Measurements from ENCODE around the gene SAMD8. TPM values are rescaled to one million over a fixed set of nuclear protein-coding genes. Genes with fewer than 3 reads are reported as not detected.
"Not testable (repeated sequence)": the region's sequence is repeated elsewhere in the genome, so short reads cannot be mapped to it uniquely, and the experiment has no call there.

SAMD8 gene
- total and polyA plus RNA-seq, 7 donors, result 10.8 to 44.2 (median 35.1) TPM

- DNase-seq (no peak), ATAC-seq (peak in 3 of 4 donors; percentile 31 to 41 (median 31))
- WGBS, 3 donors, result 51 to 75% (median 53%) methylated on average over 2 of the region's 2 CpGs
- Histone ChIP-seq H3K4me3 (peak overlapping the region; percentile 88), H3K4me1 (peaks cover 81% of the 10 kb centered on the region), H3K27me3 (ENCODE audit: insufficient read depth in 3 of 3, low read length in 2 of 3) (no peaks in the 10 kb centered on the region), H3K9me3 (no peaks in the 10 kb centered on the region), H3K27ac (peak overlapping the region; percentile 99), H3K36me3 (ENCODE audit: insufficient read depth in 1 of 2, low read depth in 1 of 2) (no peaks in the 10 kb centered on the region)
- TF ChIP-seq CTCF (IDR thresholded peaks at IDR 0.05), result no peak
- intact Hi-C loops (cut with DNase I), result loop anchor here in 1 of 2 donors (5.0 kb wide), 1 partner anchor 42 kb away; no protein-coding TSS in a partner anchor
Measured at GRCh38 chr10:75115137-75115536, 3.7 kb downstream of the SAMD8 start.

GRCh38 chr10:75116941-75117775 lies 5.7 kb downstream of the SAMD8 start:
- not testable (repeated sequence) for H3K9me3 ChIP-seq; H3K27me3 ChIP-seq (ENCODE audit: insufficient read depth in 3 of 3, low read length in 2 of 3); H3K36me3 ChIP-seq (ENCODE audit: insufficient read depth in 1 of 2, low read depth in 1 of 2); DNase-seq; H3K4me3 ChIP-seq
- intact Hi-C loops (cut with DNase I), result loop anchor here in 1 of 2 donors (5.0 kb wide), 1 partner anchor 40 kb away; no protein-coding TSS in a partner anchor
- Histone ChIP-seq H3K4me1 (peaks cover 90% of the 10 kb centered on the region), H3K27ac (peak overlapping the region; percentile 99)
- ATAC-seq, result peak in 3 of 4 donors; percentile 44 to 55 (median 49)
- 85 to 94% (median 88%) methylated on average over 15 of the region's 15 CpGs for WGBS, 3 donors

GRCh38 chr10:75117995-75118394 lies 6.5 kb downstream of the SAMD8 start:
- peaks cover 93% of the 10 kb centered on the region for H3K4me1 ChIP-seq
- ATAC-seq, result no peak

GRCh38 chr10:75119444-75120066 lies 8.1 kb downstream of the SAMD8 start:
- DNase-seq; H3K9me3 ChIP-seq; H3K36me3 ChIP-seq (ENCODE audit: insufficient read depth in 1 of 2, low read depth in 1 of 2); ATAC-seq; H3K4me3 ChIP-seq; H3K27me3 ChIP-seq (ENCODE audit: insufficient read depth in 3 of 3, low read length in 2 of 3): not testable (repeated sequence)
- Histone ChIP-seq H3K27ac (peak overlapping the region; percentile 99), H3K4me1 (peaks cover 80% of the 10 kb centered on the region)
- 79 to 93% (median 82%) methylated on average over 15 of the region's 15 CpGs for WGBS, 3 donors
- intact Hi-C loops (cut with DNase I), result loop anchor here (5.0 kb wide), 2 partner anchors 38 to 43 kb away; no protein-coding TSS in a partner anchor

More at GRCh38 chr10:75117995-75118394, 6.5 kb downstream of the SAMD8 start:
- 64 to 78% (median 66%) methylated on average over 3 of the region's 3 CpGs for WGBS, 3 donors
- Histone ChIP-seq H3K27ac (peak overlapping the region; percentile 99), H3K4me3 (no peak overlapping the region), H3K36me3 (ENCODE audit: insufficient read depth in 1 of 2, low read depth in 1 of 2) (no peaks in the 10 kb centered on the region), H3K27me3 (ENCODE audit: insufficient read depth in 3 of 3, low read length in 2 of 3) (no peaks in the 10 kb centered on the region), H3K9me3 (no peaks in the 10 kb centered on the region)
- TF ChIP-seq CTCF (IDR thresholded peaks at IDR 0.05), result no peak
- intact Hi-C loops (cut with DNase I), result loop anchor here in 1 of 2 donors (5.0 kb wide), 1 partner anchor 39 kb away; no protein-coding TSS in a partner anchor
- no peak for DNase-seq

- WGBS, 3 donors, result 0 to 17% (median 6%) methylated on average over 1 of the region's 1 CpG
- Histone ChIP-seq H3K4me1 (peaks cover 70% of the 10 kb centered on the region), H3K27ac (peak overlapping the region; percentile 77), H3K27me3 (ENCODE audit: insufficient read depth in 3 of 3, low read length in 2 of 3) (no peaks in the 10 kb centered on the region), H3K36me3 (ENCODE audit: insufficient read depth in 1 of 2, low read depth in 1 of 2) (peaks cover 0 to 23% of the 10 kb centered on the region in 2 donors), H3K9me3 (no peaks in the 10 kb centered on the region), H3K4me3 (no peak overlapping the region)
- intact Hi-C loops (cut with DNase I), result loop anchor here in 1 of 2 donors (5.0 kb wide), 1 partner anchor 41 kb away; no protein-coding TSS in a partner anchor
- no peak for DNase-seq
- TF ChIP-seq CTCF (IDR thresholded peaks at IDR 0.05), result no peak
- peak; percentile 50 to 75 (median 63) for ATAC-seq
Measured at GRCh38 chr10:75121322-75121721, 9.9 kb downstream of the SAMD8 start.
